C4-2B (cell line): Measurements from ENCODE around the gene CLSTN2.

Experiments
- CTCF ChIP-seq: fragments of 450-650 bp; conservative IDR thresholded peaks from 2 replicates; pipeline ENCODE4 v1.5.1; 2017; ENCODE audit warnings: mild to moderate bottlenecking
- ZFX ChIP-seq: fragments of 450-650 bp; IDR thresholded peaks from 2 replicates; pipeline ENCODE4 v1.6.1; 2017

- TF ChIP-seq CTCF (no peak), ZFX (no peak)
Observed at GRCh38 chr3:140247775-140248174, 312.8 kb downstream of the CLSTN2 start.
